CD4-positive, alpha-beta T cell treated with Interleukin-15 for 1 hour (primary cell): ENCODE results near the gene CYYR1.
"Not testable (repeated sequence)": the region's sequence is repeated elsewhere in the genome, so short reads cannot be mapped to it uniquely, and the experiment has no call there.

Source experiments
- DNase-seq: peaks from one replicate; pipeline ENCODE4 v3.0.0-alpha.2; 2020

CYYR1 gene

DNA sequence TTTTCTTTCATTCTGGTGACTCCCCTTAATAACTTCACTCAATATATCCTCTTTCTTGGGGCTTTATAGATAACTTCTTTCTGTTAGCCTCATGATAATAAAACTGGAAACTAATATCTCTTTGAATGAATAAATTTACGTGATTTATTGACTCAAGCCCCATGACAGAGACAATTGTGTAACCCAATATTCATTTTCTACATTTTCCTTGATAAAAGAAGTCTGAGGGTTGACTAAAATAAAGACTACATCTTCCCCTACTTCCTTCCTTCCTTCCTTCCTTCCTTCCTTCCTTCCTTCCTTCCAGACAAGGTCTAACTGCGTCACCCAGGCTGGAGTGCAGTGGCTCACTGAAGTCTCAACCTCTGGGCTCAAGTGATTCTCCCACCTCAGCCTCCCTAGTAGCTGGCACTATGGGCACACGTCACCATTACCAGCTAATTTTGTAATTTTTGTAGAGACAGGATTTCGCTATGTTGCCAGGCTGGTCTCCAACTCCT is 85.1 kb downstream of the CYYR1 start:
- DNase-seq, result no peak

- DNase-seq, result no peak
Measured at GRCh38 chr21:26473471-26473870, 99.6 kb downstream of the CYYR1 start.

- DNase-seq, result no peak
Measured at GRCh38 chr21:26471099-26471471, 102.0 kb downstream of the CYYR1 start.

DNA sequence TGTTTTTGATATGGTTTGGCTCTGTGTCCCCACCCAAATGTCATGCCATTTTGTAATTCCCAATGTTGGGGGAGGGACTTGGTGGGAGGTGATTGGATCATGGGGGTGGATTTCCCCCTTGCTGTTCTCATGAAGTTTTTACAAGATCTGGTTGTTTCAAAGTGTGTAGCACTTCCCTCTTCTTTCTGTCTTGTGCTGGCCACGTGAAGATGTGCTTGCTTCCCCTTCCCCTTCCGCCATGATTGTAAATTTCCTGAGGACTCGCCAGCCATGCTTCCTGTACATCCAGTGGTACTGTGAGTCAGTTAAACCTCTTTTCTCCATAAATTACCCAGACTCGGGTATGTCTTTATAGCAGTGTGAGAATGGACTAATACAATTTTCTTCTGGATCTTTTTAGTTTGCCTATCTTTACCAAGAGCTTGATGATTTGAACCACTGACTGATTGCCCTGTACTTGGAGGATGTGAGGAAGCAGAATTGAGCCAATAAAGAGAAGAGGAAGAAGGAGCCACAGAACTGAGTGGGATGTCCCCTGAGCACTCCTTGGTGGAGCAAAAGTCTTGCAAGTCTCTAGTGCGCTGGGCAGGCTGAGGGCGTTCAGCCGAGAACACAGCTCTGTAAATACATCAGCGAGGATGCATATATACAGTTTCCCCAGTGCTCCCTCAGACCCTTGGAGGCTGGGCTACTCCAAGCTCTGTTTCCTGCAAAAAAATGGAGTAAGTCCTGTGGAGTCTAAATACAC is 102.6 kb downstream of the CYYR1 start:
- no peak for DNase-seq

DNA sequence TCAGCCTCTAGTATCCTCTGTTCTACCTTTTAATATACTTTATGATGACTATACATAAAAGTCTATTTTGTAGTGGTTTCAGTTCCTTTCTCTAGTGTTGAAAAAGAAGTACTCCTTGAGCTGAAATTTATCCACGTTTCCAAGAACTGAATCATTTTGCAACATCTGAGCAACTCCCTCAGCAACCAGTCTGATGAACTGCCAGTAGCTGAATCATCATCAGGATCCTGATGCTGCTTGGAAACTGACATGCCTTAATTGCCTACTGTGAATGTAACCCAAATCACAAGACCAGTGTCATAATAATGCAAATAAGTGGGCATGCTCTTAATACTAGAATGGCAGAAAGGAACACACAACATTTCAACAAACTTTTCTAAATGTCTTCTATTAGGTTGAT is 103.3 kb downstream of the CYYR1 start:
- no peak for DNase-seq

GRCh38 chr21:26465916-26466315 is 107.2 kb downstream of the CYYR1 start:
- DNase-seq, result no peak

- DNase-seq, result no peak
Measured at GRCh38 chr21:26461500-26461899, 111.6 kb downstream of the CYYR1 start.

GRCh38 chr21:26460621-26461020 is 112.5 kb downstream of the CYYR1 start:
- DNase-seq, result no peak

DNA sequence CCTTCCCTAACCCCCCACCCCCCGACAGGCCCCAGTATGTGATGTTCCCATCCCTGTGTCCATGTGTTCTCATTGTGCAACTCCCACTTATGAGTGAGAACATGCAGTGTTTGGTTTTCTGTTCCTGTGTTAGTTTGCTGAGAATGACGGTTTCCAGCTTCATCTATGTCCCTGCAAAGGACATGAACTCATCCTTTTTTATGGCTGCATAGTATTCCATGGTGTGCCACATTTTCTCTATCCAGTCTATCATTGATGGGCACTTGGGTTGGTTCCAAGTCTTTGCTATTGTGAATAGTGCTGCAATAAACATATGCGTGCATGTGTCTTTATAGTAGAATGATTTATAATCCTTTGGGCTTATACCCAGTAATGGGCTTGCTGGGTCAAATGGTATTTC is 114.2 kb downstream of the CYYR1 start:
- not testable (repeated sequence) for DNase-seq

- no peak for DNase-seq
Measured at GRCh38 chr21:26457817-26458216, 115.3 kb downstream of the CYYR1 start.

DNA sequence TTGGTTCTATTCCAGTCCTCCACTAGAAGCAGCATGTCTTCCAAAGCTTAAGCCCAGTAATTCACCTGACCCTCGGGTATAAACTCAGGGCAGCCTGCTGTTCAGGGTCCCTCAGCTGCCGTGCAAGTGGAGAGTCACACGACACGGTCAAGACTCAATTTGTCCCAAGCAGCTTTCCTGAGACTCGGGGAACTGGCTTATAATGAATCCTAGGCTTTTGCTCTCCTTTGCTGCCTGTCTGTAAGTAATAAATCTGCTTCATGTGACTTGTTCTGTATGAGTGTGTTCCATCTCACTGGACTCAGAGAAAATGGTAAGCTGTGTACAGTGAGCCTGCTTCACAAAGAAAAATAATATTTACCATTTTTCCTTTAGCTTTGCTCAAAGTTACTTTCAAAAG is 119.8 kb downstream of the CYYR1 start:
- no peak for DNase-seq

GRCh38 chr21:26451081-26451740 is 121.9 kb downstream of the CYYR1 start:
- no peak for DNase-seq

GRCh38 chr21:26449161-26449560 is 123.9 kb downstream of the CYYR1 start:
- DNase-seq, result no peak

DNA sequence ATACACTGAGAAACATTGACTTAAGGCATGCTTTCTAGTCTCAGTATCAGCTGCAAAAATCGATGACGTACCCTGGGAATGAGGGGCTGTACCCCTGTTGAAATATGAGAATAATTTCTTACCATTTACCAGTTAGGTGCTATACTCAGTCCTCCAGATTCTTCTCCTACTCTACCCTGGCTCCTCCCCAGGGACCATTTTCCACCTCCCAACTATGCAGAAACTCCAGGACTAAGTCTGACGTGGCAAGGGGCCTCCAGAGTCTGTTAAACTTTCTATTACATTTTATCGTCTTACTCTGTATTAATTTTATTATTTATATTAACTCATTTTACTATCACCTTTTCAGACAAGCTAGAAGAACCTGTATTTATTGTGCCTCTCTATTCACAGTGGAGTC is 124.3 kb downstream of the CYYR1 start:
- no peak for DNase-seq

DNA sequence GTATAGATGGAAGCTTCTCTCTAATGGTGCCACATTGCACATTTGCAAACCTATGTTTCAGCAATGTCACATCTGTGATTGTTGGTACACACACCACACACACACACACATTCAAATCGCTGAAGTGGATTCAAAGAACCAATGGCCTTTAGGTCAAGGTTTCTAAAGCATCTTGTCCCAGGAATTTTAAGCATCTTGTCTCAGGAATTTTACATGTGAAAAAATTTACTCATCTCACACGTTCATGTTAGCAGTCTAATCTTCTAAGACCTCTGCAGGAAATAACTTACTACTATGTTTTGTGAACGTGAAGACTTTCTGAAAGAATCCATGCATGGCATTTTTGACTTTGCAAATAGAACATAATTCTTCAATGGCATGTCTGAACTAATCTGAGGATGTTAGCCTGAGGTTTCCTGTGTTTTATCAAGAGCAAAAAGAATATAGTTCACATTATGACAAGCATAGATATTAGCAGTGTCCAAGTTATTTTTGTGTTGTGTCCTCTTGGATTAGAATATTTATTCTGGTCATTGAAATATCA is 125.1 kb downstream of the CYYR1 start:
- no peak for DNase-seq

- no peak for DNase-seq
Measured at GRCh38 chr21:26445440-26445839, 127.6 kb downstream of the CYYR1 start.

DNA sequence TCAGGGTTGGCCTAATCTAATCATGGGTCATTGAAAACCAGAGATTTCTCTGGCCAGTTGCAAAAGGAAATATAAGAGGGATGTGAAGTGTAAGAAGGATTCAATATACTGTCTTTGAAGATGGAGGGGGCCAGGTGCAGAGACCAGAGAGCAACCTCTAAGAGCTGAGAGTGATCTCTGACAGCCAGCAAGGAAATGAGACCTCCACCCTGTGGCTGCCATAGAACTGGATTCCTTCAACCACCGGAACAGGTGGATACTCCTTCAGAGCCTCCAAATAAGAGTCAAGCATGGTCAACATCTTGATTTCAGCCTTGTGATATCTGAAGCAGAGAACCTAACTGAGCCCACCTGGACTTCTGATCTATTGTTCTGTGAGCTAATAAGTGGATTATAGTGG is 128.4 kb downstream of the CYYR1 start:
- DNase-seq, result no peak

DNA sequence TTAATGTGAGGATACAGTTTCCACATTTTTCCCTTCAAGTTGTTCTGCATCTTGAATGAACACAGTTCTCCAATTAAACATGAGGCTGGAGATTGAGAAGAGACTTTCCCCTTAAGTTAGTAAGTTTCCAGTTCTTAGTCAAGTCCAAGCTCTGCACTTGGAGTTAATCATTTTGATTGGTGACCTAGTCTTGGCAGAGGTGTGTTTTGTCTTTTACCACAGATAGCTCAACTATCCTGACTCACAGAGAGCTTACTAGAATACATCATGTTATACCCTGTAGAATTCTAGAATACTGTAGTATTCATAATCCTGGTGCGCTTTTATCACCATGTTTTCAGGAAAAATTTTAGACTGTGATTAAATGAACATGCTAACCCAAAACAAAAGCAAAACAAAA is 129.2 kb downstream of the CYYR1 start:
- DNase-seq, result no peak

DNA sequence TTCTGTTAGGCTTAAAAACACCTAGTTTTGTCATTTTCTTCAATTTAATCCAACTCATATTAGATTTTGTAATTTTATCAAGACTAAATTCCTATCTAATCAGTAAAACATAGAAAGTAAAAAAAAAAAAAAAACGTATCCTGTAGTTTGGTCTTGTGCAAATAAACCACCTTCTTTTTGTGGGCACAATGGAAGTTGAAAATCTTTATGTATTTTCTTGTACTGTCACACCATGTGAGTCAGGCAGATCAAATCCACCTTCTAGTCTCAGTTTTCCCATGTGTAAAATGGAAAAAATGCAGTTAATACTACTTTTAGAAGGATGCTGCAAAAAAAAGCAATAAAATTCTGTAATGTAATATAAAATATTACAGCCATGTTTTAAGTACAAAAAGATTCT is 129.8 kb downstream of the CYYR1 start:
- no peak for DNase-seq

GRCh38 chr21:26441149-26441548 is 131.9 kb downstream of the CYYR1 start:
- no peak for DNase-seq

DNA sequence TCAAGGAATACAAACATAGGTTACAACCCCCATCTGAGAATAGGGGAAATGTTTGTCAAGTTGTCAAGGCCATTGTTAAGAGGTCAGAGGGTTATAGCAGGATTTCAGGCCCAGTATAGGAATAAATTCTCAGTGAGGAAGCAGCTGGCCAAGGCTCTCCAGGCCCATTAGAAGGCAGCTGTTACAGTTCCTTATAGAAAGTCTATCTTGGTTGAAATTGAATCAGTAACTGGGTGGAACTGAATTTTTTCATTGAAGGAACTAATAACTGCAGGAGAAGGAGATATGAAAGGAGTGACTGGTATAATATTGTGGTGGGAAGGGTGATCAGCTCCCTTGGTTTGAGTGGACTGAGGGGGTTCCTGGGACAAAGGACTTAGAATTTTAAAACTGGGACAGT is 134.1 kb downstream of the CYYR1 start:
- no peak for DNase-seq

DNA sequence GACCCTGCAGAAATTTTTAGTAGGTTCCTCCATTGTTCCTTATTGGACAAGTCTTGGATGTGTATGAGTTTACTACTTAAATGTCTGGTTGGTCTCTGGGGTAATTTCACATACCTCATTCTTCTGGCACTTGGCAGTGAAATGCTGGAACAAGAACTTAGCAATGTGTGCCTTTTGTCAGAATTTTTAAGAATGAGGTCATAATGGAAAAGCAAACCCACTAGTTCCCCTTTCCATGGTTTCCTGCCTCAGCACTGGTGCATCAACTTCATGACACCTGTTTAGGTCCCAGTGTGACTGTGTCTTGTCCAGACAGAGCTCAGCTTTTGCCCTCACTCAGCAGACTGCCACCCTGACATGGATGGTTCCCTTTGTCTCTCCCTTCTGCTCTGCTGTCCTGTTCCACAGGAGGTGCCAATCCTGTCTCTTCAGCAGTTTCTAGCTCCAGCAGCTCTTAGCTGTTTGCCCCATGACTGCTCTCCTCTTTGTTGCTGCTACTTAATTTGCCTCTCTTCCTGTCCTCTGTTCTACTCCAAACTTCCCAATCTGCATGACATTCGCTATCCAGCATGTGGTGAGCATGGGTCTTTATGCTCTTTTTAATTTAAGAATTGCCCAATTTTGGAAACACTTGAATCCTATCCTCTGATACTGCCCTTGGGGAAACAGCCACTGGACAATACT is 135.6 kb downstream of the CYYR1 start:
- no peak for DNase-seq

DNA sequence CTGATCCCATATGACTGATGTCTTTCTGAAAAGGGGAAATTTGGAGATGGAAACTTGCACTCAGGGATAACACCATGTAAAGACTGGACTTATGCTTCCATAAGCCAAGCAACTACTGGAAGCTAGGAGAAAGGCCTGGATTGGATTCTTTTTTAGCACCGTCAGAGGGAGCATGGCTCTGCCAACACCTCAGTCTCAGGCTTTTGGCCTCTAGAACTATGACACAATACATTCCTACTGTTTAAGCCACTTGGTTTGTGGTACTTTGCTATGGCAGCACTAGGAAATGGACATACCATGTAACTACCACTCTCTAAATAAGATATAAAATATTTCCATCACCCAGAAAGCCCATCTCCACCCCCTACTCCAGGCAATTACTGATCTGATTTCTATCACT is 139.7 kb downstream of the CYYR1 start:
- no peak for DNase-seq

- no peak for DNase-seq
Measured at GRCh38 chr21:26432410-26432809, 140.7 kb downstream of the CYYR1 start.
